Suprapubic skin (tissue), 3 donors: ENCODE data around the gene MAPK14.

Source experiments
- CTCF ChIP-seq, 2 donors: fragments of 200-600 bp in 1 of 2; fragments of 450-650 bp in 1 of 2; sonication (generic) in 1 of 2; IDR thresholded peaks; one replicate each; pipeline ENCODE4 v1.5.1; 2016 to 2019; ENCODE audit warnings: antibody characterized with exemption in 2 of 2, mild to moderate bottlenecking in 1 of 2, moderate library complexity in 1 of 2
- EP300 ChIP-seq: sonication (generic); formaldehyde crosslinking; IDR thresholded peaks from one replicate; pipeline ENCODE4 v1.6.1; 2017; ENCODE audit warnings: antibody characterized with exemption
- POLR2A ChIP-seq, 2 donors: fragments of 450-650 bp; IDR thresholded peaks; one replicate each; pipeline ENCODE4 v1.6.1; 2017; ENCODE audit warnings: antibody characterized with exemption in 2 of 2, mild to moderate bottlenecking in 2 of 2, moderate library complexity in 2 of 2

- TF ChIP-seq EP300 (no peak), CTCF (IDR thresholded peaks at IDR 0.05) (no peak), POLR2A (IDR thresholded peaks at IDR 0.05) (no peak)
Measured at GRCh38 chr6:36035225-36035624, 7.6 kb downstream of the MAPK14 start.
